HG02870 (cell line): ENCODE results near the gene GGA2.

Experiments used
- ATAC-seq: cut with Tn5 transposase; IDR thresholded peaks from one replicate; pipeline ENCODE4 v1.9.1; 2021; ENCODE audit warnings: mild to moderate bottlenecking, moderate library complexity; ENCODE audit not compliant: unreplicated experiment

The GGA2 gene

GRCh38 chr16:23428351-23428750 lies 81.9 kb downstream of the GGA2 start:
- no peak for ATAC-seq

- ATAC-seq: no peak
Observed at GRCh38 chr16:23424292-23424958, 85.9 kb downstream of the GGA2 start.

- no peak for ATAC-seq
Observed at GRCh38 chr16:23423496-23424049, 86.7 kb downstream of the GGA2 start.

- no peak for ATAC-seq
Observed at GRCh38 chr16:23420011-23420410, 90.3 kb downstream of the GGA2 start.

GRCh38 chr16:23416816-23417215 lies 93.5 kb downstream of the GGA2 start:
- no peak for ATAC-seq

- ATAC-seq: no peak
Observed at GRCh38 chr16:23414731-23415130, 95.6 kb downstream of the GGA2 start.
